HepG2 (cell line): Measurements from ENCODE around the gene MCOLN1. TPM values are rescaled to one million over a fixed set of nuclear protein-coding genes. Genes with fewer than 3 reads are reported as not detected.
A peak's percentile ranks its signal among the peaks of the same experiment; 100 is the strongest.

Source experiments
- ATAC-seq: fragments of 200-7000 bp; cut with Tn5 transposase; 3 replicates; pipeline ENCODE4 v1.9.1; 2020; ENCODE audit warnings: mild to moderate bottlenecking, moderate library complexity
- BruUV-seq: library from RNA; stranded (reverse); fragments of 400-500 nt; replicated peaks from 2 replicates; lab custom pipeline; 2021; lab: Mats Ljungman, UMichigan
- CTCF ChIA-PET: fragments of 300-600 bp; formaldehyde crosslinking; extraction: SDS; loops from one replicate; lab custom pipeline; 2021; ENCODE audit warnings: low total read pairs, inconsistent platforms, low intra/inter-chr PET ratio; lab: Yijun Ruan, JAX
- POLR2A ChIA-PET: fragments of 350-600 bp; sonication (Branson Sonifier 250); formaldehyde crosslinking; loops from one replicate; lab custom pipeline; 2020; ENCODE audit warnings: antibody characterized with exemption, inconsistent platforms; lab: Yijun Ruan, JAX
- DNase-seq: peaks from one replicate; pipeline ENCODE4 v3.0.0-alpha.2; 2015; ENCODE audit warnings: low spot score
- FAIRE-seq: peaks from 3 replicates; lab custom pipeline; 2011; peaks lifted over from hg19 to GRCh38; lab: Jason Lieb, UNC
- H2AFZ ChIP-seq: one replicate; pipeline ENCODE4 v1.6.1; 2011; ENCODE audit warnings: low read length, inconsistent platforms
- H3K27ac ChIP-seq: fragments of 300-600 bp; 3 replicates; pipeline ENCODE4 v1.8.0; 2011; ENCODE audit warnings: mixed run types, mild to moderate bottlenecking, mixed read lengths, low read length, inconsistent platforms; ENCODE audit not compliant: insufficient read depth; ENCODE audit errors: extremely low read length
- H3K27me3 ChIP-seq, 2 experiments: fragments of 200-600 bp in 1 of 2; 2 replicates in 1 of 2; 3 replicates in 1 of 2; pipeline versions ENCODE4 v1.6.0 to v1.8.0; 2011; ENCODE audit warnings: low read length in 2 of 2, mild to moderate bottlenecking in 2 of 2, moderate library complexity in 2 of 2, inconsistent platforms in 1 of 2; ENCODE audit not compliant: insufficient read depth in 2 of 2, control insufficient read depth in 1 of 2
- H3K36me3 ChIP-seq, 2 experiments: fragments of 200-600 bp in 1 of 2; replicated peaks in 1 of 2; 2 replicates in 1 of 2; 3 replicates in 1 of 2; pipeline versions ENCODE4 v1.5.1 to v1.8.0; 2011; ENCODE audit warnings: low read length in 2 of 2, inconsistent platforms in 1 of 2; ENCODE audit not compliant: insufficient read depth in 2 of 2, control insufficient read depth in 1 of 2
- H3K4me1 ChIP-seq: 2 replicates; pipeline ENCODE4 v1.5.1; 2012; ENCODE audit warnings: low read length, inconsistent platforms; ENCODE audit not compliant: insufficient read depth
- H3K4me2 ChIP-seq: 2 replicates; pipeline ENCODE4 v1.6.0; 2011; ENCODE audit warnings: low read depth, low read length, inconsistent platforms
- H3K4me3 ChIP-seq, 3 experiments: fragments of 200-600 bp in 1 of 3; sonication (generic), shearing (Covaris generic) in 1 of 3; replicated peaks in 1 of 3; 2 replicates each; pipeline ENCODE4 v1.5.1; 2011 to 2016; ENCODE audit warnings: low read length in 3 of 3, inconsistent platforms in 2 of 3, low read depth in 2 of 3, mild to moderate bottlenecking in 2 of 3, control low read depth in 1 of 3, mixed read lengths in 1 of 3; ENCODE audit not compliant: insufficient read depth in 1 of 3
- H3K79me2 ChIP-seq: one replicate; pipeline ENCODE4 v1.6.1; 2011; ENCODE audit warnings: low read length, inconsistent platforms; ENCODE audit not compliant: insufficient read depth
- H3K9ac ChIP-seq: 2 replicates; pipeline ENCODE4 v1.6.0; 2011; ENCODE audit warnings: mild to moderate bottlenecking, low read depth, low read length, inconsistent platforms; ENCODE audit not compliant: insufficient read depth
- H3K9me3 ChIP-seq: 2 replicates; pipeline ENCODE4 v1.5.1; 2012; ENCODE audit warnings: mild to moderate bottlenecking, low read length
- H4K20me1 ChIP-seq: 2 replicates; pipeline ENCODE4 v1.6.0; 2011; ENCODE audit warnings: inconsistent platforms, mild to moderate bottlenecking, low read length, moderate library complexity; ENCODE audit not compliant: insufficient read depth
- CHCHD3 ChIP-seq: sonication (generic); formaldehyde crosslinking; IDR thresholded peaks from 2 replicates; pipeline ENCODE4 v1.8.0; 2022; ENCODE audit warnings: mild to moderate bottlenecking, missing genetic modification reagents, moderate library complexity
- MED8 ChIP-seq: sonication (generic); formaldehyde crosslinking; IDR thresholded peaks from 2 replicates; pipeline ENCODE4 v1.8.1; 2023; ENCODE audit warnings: mild to moderate bottlenecking, missing genetic modification reagents; ENCODE audit not compliant: insufficient replicate concordance
- NR1H2 ChIP-seq: sonication (generic); formaldehyde crosslinking; IDR thresholded peaks from 2 replicates; pipeline ENCODE4 v1.8.1; 2022; ENCODE audit warnings: low read depth, missing genetic modification reagents, borderline replicate concordance
- PRPF4 ChIP-seq: fragments of 200-400 bp; formaldehyde crosslinking; IDR thresholded peaks from 2 replicates; pipeline ENCODE4 v1.6.1; 2016; ENCODE audit warnings: low read length, low read depth; ENCODE audit not compliant: poor library complexity, severe bottlenecking
- RELA ChIP-seq: sonication (generic); formaldehyde crosslinking; IDR thresholded peaks from 2 replicates; pipeline ENCODE4 v1.4.0; 2020; ENCODE audit warnings: missing genetic modification reagents
- TRIM22 ChIP-seq: fragments of 450-650 bp; IDR thresholded peaks from 2 replicates; pipeline ENCODE4 v1.6.1; 2017
- UBTF ChIP-seq: sonication (generic); formaldehyde crosslinking; IDR thresholded peaks from 2 replicates; pipeline ENCODE4 v1.4.0; 2020; ENCODE audit warnings: mild to moderate bottlenecking, missing genetic modification reagents
- ZNF275 ChIP-seq: sonication (generic); formaldehyde crosslinking; IDR thresholded peaks from 2 replicates; pipeline ENCODE4 v1.8.0; 2022; ENCODE audit warnings: missing genetic modification reagents, mild to moderate bottlenecking, inconsistent platforms, borderline replicate concordance
- ZNF687 ChIP-seq: sonication (generic); formaldehyde crosslinking; IDR thresholded peaks from 2 replicates; pipeline ENCODE4 v1.5.1; 2020; ENCODE audit warnings: mild to moderate bottlenecking, missing genetic modification reagents, moderate library complexity
- ZNF780A ChIP-seq: sonication (generic); formaldehyde crosslinking; IDR thresholded peaks from 2 replicates; pipeline ENCODE4 v1.8.0; 2022; ENCODE audit warnings: mild to moderate bottlenecking, missing genetic modification reagents, moderate library complexity
- WGBS: methylation state at CpG from one replicate; pipeline ENCODE4 v1.1.6; 2017; ENCODE audit warnings: low lambda C conversion rate; 5-methylcytosine and 5-hydroxymethylcytosine counted together
- in situ Hi-C: cut with HindIII; loops from 2 replicates; pipeline ENCODE4 v1.10.0; 2017; ENCODE audit warnings: low pct_unique_long_range_greater_than_20kb; ENCODE audit not compliant: extremely low pct_ligation_motif_present
- intact Hi-C: fragments of 100-400 bp; cut with micrococcal nuclease; formaldehyde crosslinking; loops from one replicate; pipeline ENCODE4 v1.10.0; 2022; ENCODE audit not compliant: unreplicated experiment
- polyA plus RNA-seq, 8 experiments: library from polyadenylated mRNA; depleted of rRNA in 3 of 8; stranded (reverse) in 7 of 8; unstranded in 1 of 8; fragments of >200 nt; fragmentation: Illumina TruSeq in 4 of 8; extraction: Trizol in 4 of 8; gene quantifications; 2 replicates each; pipeline versions ENCODE4 v1.2.1 to v1.2.3, GENCODE V29; 2011 to 2016; ENCODE audit warnings: low read depth in 4 of 8, missing spikeins in 1 of 8, mixed read lengths in 1 of 8; ENCODE audit not compliant: insufficient read depth in 1 of 8
- total RNA-seq, 5 experiments: library from RNA; depleted of rRNA; stranded (reverse); fragments of >200 nt; fragmentation: Illumina TruSeq; extraction: Trizol; gene quantifications; 2 replicates each; pipeline ENCODE4 v1.2.3, GENCODE V29; 2016; ENCODE audit warnings: low read depth in 1 of 5

MCOLN1 gene
- total and polyA plus RNA-seq, 2 of the 13 experiments (the other 11 are each of a cell fraction or from before 2014, with no cell fraction given), result 3.4 to 15.7 TPM

GRCh38 chr19:7515645-7516151 is 6.7 kb upstream of the MCOLN1 start, which contains the start of gene ZNF358 (continued):
- TF ChIP-seq NR1H2 (no peak), ZNF780A (no peak), ZNF275 (CRISPR knock-in tag) (no peak), RELA (CRISPR knock-in tag) (no peak), TRIM22 (no peak), PRPF4 (no peak), CHCHD3 (CRISPR knock-in tag) (no peak)
- TF ChIP-seq, all 625 proteins: peak for 59

- Histone ChIP-seq H3K4me3 (peak overlapping the region; percentile 62 to 75 (median 65)), H3K4me2 (peak overlapping the region; percentile 85), H3K9ac (peak overlapping the region; percentile 85), H3K36me3 (no peaks in the 10 kb centered on the region), H3K9me3 (no peaks in the 10 kb centered on the region), H3K27me3 (no peaks in the 10 kb centered on the region; a peak in 1 of 5 replicates), H3K27ac (peak overlapping the region; percentile 41), H3K4me1 (peaks cover 18% of the 10 kb centered on the region), H3K79me2 (no peaks in the 10 kb centered on the region), H2AFZ (no peak overlapping the region), H4K20me1 (no peaks in the 10 kb centered on the region)
- POLR2A ChIA-PET, result interaction anchor here (1.0 to 1.9 kb wide), 3 partner anchors 10 to 118 kb away, joined by 3 to 7 read pairs (median 4); partner anchors contain the start of gene PNPLA6
- CTCF ChIA-PET, result no interaction called here
- intact Hi-C loops, result no loop called here
- BruUV-seq, result no TSS peak
- DNase-seq, result no peak
- 0% methylated on average over 1 of the region's 28 CpGs for WGBS
- no peak for ATAC-seq
- FAIRE-seq, result no peak
- in situ Hi-C loops, result no loop called here
- peak; percentile 5; the same call in 1 of the 2 replicates for TF ChIP-seq UBTF (CRISPR knock-in tag)
- TF ChIP-seq MED8 (CRISPR knock-in tag), result no peak
- peak; percentile 15; the same call in 1 of the 2 replicates for TF ChIP-seq ZNF687 (CRISPR knock-in tag)
Observed at GRCh38 chr19:7516333-7516732, 6.1 kb upstream of the MCOLN1 start.
